ENCODE measurements around the gene HACD2.

The HACD2 gene, protein sequence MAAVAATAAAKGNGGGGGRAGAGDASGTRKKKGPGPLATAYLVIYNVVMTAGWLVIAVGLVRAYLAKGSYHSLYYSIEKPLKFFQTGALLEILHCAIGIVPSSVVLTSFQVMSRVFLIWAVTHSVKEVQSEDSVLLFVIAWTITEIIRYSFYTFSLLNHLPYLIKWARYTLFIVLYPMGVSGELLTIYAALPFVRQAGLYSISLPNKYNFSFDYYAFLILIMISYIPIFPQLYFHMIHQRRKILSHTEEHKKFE

DNA sequence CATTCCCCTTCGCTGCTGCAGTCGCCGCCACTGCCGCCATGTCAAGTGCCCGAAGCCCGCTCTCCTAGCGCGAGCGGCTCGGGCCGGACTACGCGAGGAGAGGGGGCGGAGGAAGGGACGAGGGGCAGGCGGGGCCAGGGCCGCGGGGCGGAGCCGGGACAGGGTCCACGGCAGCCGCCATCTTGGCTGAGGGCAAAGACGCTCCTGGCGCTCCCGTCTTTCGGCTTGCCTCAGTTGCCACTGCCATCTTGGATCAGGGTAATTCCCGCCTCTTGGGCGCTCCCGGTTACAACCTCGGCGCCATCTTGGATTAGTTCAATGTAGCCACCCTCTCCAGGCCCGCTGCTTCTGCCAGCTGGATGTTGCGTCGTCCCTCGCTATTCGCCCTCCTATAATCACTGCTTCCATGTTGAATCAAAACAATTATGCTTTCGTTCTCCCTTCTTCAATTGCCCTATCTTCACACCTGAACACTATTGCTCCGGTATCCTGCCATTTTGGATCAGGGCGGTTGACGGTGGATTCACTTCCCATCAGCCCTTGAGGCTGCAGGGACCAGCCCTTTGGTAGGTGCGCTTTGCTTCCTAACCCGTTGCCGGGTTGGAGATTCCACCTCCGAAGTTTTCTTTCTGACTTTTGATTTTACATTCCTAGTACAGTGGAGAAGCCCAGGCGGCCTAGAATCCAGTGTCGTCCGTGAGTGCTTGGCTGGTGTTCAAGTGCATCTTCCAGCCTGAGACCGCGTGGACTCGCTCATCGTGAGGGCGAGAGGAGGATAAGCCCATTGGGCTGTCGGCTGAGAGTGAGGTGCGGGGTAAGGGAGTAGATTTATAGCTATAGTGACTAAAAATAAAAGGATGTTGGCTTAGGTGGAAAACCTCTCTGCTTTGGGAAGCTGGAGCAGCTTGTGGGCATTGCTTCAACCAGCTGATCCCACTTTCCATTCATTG is at the start of gene HACD2:
Gene HACD2 (minus strand): TSS at position 66 of the 950 bp plus-strand sequence. CDS start 26 bp downstream, at position 40.
- DNase-seq (ENCODE audit: low read depth in 2 of 2), result peak; percentile 86 to 95

DNA sequence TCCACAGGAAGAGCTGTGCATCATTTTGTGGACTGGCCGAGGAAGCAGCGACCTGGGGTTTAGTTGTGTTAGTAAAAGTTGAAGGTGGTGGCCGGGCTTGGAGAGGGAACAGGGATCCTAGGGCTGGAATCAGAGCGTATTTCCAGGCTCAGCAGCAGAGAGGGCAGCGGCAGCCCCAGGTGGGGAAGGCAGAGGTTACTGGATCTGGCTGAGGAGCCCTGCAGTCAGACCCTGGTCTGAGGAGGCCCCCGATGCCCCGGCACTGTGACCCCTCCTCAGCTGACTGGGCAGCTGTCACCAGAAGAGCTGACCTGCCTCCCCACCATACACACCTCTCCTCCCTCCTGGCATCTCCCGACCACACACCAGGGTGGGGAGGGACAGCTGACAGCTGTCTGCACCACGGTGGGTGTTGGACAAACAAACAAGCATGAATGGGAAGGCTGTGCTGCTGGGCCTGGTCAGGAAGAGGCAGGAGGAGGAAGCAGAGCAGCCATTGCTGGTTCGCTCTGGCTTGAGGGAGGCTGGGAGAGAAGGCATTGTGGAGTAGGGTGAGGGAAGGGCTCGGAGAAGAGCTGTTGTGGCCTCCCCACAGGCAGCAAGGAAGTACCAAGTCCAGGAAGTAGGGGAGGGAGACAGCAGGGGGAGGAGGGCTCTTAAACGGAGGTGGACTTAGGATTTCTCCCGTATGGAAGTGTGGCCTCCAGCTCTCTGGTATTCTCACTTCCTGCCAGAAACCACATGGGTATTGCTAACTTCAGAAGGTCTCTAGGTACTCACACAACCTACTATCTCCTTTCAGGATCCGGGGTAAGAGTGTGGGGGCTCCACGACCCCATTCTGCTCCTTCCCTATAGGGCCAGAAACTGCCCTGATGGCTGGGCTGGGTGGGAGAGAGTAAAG is 49.5 kb upstream of the HACD2 start:
- DNase-seq (ENCODE audit: low read depth in 2 of 2), result no peak

GRCh38 chr3:123633530-123633929 is 48.7 kb upstream of the HACD2 start:
- no peak for DNase-seq (ENCODE audit: low read depth in 2 of 2)

GRCh38 chr3:123632161-123632655 is 47.4 kb upstream of the HACD2 start:
- DNase-seq (ENCODE audit: low read depth in 2 of 2), result no peak

- no peak for DNase-seq (ENCODE audit: low read depth in 2 of 2)
Observed at GRCh38 chr3:123629747-123630047, 44.8 kb upstream of the HACD2 start.

GRCh38 chr3:123628996-123629746 is 44.3 kb upstream of the HACD2 start:
- DNase-seq (ENCODE audit: low read depth in 2 of 2), result no peak

DNA sequence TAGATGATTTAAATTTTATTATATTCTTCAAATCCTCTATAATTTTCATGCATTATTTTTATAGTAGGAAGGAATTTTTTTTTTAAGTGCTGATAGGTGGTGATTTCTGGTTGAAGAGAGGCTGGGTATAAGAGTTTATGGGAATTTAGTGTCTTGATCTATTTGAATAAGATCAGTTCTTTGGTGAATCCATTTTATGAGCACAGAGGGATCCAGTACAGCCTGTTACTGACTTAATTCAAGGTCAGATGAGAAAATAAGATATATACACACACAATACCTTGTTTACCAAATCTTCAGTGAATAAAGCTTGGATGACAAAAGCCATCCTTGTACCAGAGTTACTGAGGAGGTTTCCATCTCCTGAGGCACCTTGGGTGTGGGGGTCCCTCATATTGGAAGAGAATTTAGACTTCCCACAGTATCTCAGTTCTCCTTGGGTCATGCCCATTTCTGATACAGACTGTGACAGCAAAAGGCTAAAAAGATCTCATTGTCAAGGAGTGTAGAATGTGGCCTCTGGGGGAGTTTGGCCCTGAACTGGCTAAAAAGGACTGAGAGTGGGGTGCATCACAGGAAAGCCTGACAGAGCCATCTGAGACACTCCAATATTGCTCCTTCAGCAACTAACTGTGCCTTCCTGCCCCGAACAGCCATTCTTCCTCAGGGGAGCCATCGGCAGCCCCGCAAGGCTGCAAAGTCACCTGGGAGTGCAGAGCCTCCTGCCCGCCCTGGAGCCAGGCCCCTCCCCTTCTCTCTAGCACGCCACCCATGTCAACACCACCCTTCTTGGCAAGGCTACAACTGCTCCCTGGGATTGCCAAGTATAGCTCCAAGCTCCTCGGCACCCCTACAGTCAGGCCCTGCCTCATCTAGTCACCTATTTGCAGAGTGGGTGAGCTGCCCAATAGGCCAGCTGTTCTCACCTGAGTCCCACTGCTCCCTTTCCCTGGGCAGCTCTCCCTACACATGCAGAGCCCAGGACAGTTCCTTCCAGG is 43.1 kb upstream of the HACD2 start:
- no peak for DNase-seq (ENCODE audit: low read depth in 2 of 2)

DNA sequence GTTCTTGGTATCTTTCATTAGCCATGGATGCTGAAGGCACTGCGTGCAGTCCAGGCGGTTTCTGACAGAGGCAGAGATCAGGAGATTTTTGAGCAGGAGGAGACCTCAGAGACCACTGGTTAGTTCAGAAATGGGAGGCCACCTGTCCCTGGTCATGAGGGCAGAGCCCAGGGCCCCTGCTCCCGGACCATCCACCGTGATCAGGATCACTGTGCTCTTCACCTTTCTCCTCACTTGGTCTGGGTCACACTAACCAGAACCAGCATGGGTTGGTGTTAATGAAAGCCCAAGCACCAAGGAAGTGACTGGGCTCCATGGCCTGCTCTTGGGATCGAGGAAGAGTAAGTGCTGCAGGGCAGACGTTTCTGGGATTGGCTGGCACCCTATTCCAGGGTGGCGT is 42.0 kb upstream of the HACD2 start:
- DNase-seq (ENCODE audit: low read depth in 2 of 2), result no peak

DNA sequence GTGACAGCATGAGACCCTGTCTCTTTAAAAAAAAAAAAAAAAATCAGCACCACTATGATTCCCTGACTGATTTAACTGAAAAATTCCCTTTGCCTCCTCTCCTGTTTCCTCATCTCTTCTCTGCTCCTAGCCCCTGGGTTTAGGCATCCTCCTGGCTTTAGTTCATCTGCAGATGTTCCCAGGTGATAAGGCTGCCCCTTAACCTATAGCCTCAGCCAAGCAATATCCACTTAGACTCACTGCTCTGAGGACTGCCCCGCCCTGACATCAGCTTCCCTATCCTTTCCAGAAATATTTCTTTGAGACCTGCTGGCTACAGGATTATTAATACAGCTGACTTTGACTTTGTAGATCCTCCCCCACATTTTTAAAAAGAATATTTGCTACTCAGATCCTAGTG is 39.4 kb upstream of the HACD2 start:
- no peak for DNase-seq (ENCODE audit: low read depth in 2 of 2)

DNA sequence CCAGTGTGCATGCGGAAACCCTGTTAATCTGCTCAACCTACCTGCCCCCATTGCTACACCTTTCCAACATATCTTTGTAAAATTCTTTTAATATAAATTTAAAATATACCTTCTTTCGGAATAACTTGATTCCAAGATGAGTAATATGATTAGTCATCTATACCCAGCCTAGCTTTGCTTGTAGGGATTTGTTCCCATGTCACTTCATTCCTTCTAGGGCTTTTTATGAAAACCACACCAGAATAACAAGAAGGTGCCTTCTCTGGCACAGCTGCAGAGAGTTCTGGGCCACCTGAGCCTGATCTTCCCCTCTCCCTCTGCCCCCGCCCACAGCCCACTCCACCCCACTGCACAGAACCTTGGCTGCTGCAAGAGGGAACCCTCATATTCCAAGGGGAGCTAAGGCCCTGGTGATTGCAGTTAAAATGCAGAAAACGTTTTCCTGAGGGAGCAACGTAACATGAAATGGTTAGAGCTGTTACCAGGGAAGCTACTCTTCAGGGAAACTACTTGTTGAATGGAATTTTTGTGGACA is 38.6 kb upstream of the HACD2 start:
- no peak for DNase-seq (ENCODE audit: low read depth in 2 of 2)

DNA sequence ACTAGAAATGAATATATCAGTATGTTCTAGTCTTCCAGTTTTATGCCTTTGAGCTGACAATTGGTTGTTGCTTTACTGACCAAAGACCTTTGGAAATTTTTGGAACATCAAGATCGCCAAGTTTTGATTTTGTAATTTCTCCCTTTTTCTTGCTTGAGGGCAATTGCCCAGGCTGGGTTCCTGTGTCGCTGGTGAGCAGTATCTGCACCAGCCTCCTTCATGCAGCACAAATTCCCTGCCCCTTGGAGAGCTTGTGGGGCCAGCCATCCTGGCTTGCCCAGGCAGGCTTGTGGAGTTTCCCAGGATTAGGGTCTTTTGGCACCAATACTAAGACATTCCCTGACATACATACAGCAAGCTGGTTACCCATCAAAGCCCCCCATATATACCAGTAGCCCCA is 37.9 kb upstream of the HACD2 start:
- no peak for DNase-seq (ENCODE audit: low read depth in 2 of 2)

- no peak for DNase-seq (ENCODE audit: low read depth in 2 of 2)
Observed at GRCh38 chr3:123621850-123622189, 37.0 kb upstream of the HACD2 start.

GRCh38 chr3:123621186-123621849 is 36.5 kb upstream of the HACD2 start:
- no peak for DNase-seq (ENCODE audit: low read depth in 2 of 2)

- no peak for DNase-seq (ENCODE audit: low read depth in 2 of 2)
Observed at GRCh38 chr3:123620343-123620742, 35.5 kb upstream of the HACD2 start.

DNA sequence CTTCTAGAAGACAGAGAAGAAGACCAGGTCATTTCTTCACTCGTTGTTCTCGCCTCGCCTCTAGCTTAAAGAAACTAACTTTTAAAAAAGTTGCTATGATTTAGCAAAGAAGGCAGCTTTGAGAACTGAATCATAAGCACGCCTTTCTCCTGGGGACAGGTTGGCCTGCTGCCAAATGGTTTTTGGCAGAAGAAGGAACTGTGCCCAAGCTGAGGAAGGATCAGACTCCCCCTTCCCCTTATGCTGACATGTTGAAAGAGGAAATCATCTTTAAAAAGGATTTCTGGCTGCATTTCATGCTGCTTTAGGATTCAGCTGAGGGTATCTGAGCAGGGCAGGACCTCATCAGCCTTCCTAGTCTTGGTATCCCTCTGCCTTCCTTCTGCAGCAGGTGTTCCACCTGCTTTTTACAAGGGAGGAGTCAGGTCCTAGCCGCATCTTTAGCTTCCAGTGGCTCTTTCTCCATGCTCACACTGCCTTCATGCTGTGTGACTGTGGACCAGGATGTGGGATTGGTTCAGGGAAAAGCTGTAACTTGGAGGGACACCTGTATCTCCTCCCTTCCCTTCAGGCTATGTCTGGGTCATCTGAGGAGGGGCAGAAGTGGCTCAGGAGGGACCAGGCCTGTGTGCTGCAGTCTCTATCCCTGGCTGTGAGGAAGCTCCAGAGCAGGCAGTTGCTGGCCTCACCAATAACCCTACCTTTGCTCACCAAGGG is 34.1 kb upstream of the HACD2 start:
- no peak for DNase-seq (ENCODE audit: low read depth in 2 of 2)

- no peak for DNase-seq (ENCODE audit: low read depth in 2 of 2)
Observed at GRCh38 chr3:123618076-123618708, 33.3 kb upstream of the HACD2 start.

DNA sequence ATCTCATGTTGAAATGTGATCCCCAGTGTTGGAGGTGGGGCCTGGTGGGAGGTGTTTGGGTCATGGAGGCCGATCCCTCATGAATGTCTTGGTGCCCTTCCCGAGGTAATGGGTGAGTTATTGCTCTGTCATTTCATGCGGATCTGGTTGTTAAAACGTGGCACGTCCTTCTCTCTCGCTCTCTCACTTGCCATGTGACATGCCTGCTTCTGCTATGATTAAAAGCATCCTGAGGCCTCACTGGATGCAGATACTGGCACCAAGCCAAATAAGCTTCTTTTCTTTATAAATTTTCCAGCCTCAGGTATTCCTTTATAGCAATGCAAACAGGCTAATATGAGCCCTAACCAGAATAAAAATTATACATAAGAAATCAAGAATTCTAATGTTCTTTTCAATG is 31.7 kb upstream of the HACD2 start:
- DNase-seq (ENCODE audit: low read depth in 2 of 2), result no peak

DNA sequence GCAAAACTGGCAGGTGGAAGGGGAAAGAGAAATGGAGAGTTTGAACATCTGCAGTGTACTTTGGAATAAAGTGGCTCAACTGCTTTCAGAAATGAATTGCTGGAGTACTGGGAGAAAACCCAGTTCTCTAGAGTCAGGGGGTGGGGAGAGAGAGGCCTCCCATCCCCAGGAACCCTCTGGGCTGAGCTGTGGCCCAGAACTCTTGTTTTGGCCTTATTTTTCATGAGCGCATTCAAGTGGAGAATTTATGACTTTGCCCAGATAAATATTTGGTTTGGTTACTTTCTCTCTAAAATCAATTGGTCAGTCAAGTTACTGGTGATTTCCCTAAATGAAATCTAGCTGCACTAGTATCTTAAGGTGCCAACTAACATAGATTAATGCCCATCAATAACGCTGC is 28.7 kb upstream of the HACD2 start:
- DNase-seq (ENCODE audit: low read depth in 2 of 2), result no peak

Data from stimulated activated CD4-positive, alpha-beta T cell treated with anti-CD3 and anti-CD28 coated beads, Interleukin-1b, Interleukin-23, amount 100 ng/mL, for 4 hours (primary cell).